Duodenal mucosa (tissue), 2 donors: Measurements from ENCODE around the gene PBX1.

Experiments
- H3K27ac ChIP-seq: one replicate; pipeline ENCODE4 v1.7.0; 2013; ENCODE audit warnings: low read depth, low read length
- H3K27me3 ChIP-seq, 2 donors: one replicate each; pipeline ENCODE4 v1.7.0; 2013; ENCODE audit warnings: low read length in 2 of 2, control low read depth in 1 of 2; ENCODE audit not compliant: insufficient read depth in 2 of 2, control insufficient read depth in 1 of 2
- H3K36me3 ChIP-seq, 2 donors: one replicate each; pipeline ENCODE4 v1.7.0; 2013; ENCODE audit warnings: low read length in 2 of 2, control low read depth in 1 of 2; ENCODE audit not compliant: insufficient read depth in 2 of 2, control insufficient read depth in 1 of 2
- H3K4me1 ChIP-seq, 2 donors: one replicate each; pipeline ENCODE4 v1.7.0; 2013; ENCODE audit warnings: low read length in 2 of 2, control low read depth in 1 of 2; ENCODE audit not compliant: insufficient read depth in 2 of 2, control insufficient read depth in 1 of 2
- H3K4me3 ChIP-seq, 2 donors: one replicate each; pipeline ENCODE4 v1.7.0; 2013; ENCODE audit warnings: low read length in 2 of 2, low read depth in 1 of 2
- H3K9ac ChIP-seq, 2 donors: one replicate each; pipeline ENCODE4 v1.7.0; 2013; ENCODE audit warnings: low read length in 2 of 2, low read depth in 1 of 2
- H3K9me3 ChIP-seq, 2 donors: one replicate each; pipeline ENCODE4 v1.7.0; 2013; ENCODE audit warnings: low read length in 2 of 2, control low read depth in 1 of 2; ENCODE audit not compliant: control insufficient read depth in 1 of 2

The PBX1 gene

GRCh38 chr1:164840936-164841335 is 282.0 kb downstream of the PBX1 start:
- peaks cover 0 to 14% of the 10 kb centered on the region in 2 donors for H3K36me3 ChIP-seq
- H3K9ac ChIP-seq = no peak overlapping the region
- H3K4me3 ChIP-seq = no peak overlapping the region
- no peak overlapping the region for H3K27ac ChIP-seq
- H3K9me3 ChIP-seq = no peaks in the 10 kb centered on the region
- no peaks in the 10 kb centered on the region for H3K4me1 ChIP-seq
- no peaks in the 10 kb centered on the region for H3K27me3 ChIP-seq

GRCh38 chr1:164841702-164842465 is 282.9 kb downstream of the PBX1 start:
- H3K36me3 ChIP-seq = peaks cover 0 to 22% of the 10 kb centered on the region in 2 donors
- H3K4me3 ChIP-seq = no peak overlapping the region
- H3K4me1 ChIP-seq = no peaks in the 10 kb centered on the region
- H3K9me3 ChIP-seq = no peaks in the 10 kb centered on the region
- no peak overlapping the region for H3K27ac ChIP-seq
- H3K9ac ChIP-seq = no peak overlapping the region
- no peaks in the 10 kb centered on the region for H3K27me3 ChIP-seq

GRCh38 chr1:164842870-164843269 is 283.9 kb downstream of the PBX1 start:
- H3K4me3 ChIP-seq = no peak overlapping the region
- H3K36me3 ChIP-seq = peaks cover 9 to 32% of the 10 kb centered on the region in 2 donors
- no peak overlapping the region for H3K9ac ChIP-seq
- H3K9me3 ChIP-seq = no peaks in the 10 kb centered on the region
- no peaks in the 10 kb centered on the region for H3K4me1 ChIP-seq
- H3K27me3 ChIP-seq = no peaks in the 10 kb centered on the region
- no peak overlapping the region for H3K27ac ChIP-seq

- H3K9ac ChIP-seq = no peak overlapping the region
- H3K27ac ChIP-seq = no peak overlapping the region
- H3K4me1 ChIP-seq = no peaks in the 10 kb centered on the region
Measured at GRCh38 chr1:164843743-164844500, 284.9 kb downstream of the PBX1 start.

GRCh38 chr1:164846731-164847691 is 288.0 kb downstream of the PBX1 start:
- H3K27me3 ChIP-seq = no peaks in the 10 kb centered on the region
- H3K36me3 ChIP-seq = peaks cover 15 to 32% of the 10 kb centered on the region in 2 donors
- no peak overlapping the region for H3K4me3 ChIP-seq
- H3K9me3 ChIP-seq = no peaks in the 10 kb centered on the region
- H3K4me1 ChIP-seq = no peaks in the 10 kb centered on the region
- no peak overlapping the region for H3K27ac ChIP-seq
- no peak overlapping the region for H3K9ac ChIP-seq

More at GRCh38 chr1:164843743-164844500, 284.9 kb downstream of the PBX1 start:
- Histone ChIP-seq H3K36me3 (peaks cover 15 to 42% of the 10 kb centered on the region in 2 donors), H3K4me3 (no peak overlapping the region), H3K27me3 (no peaks in the 10 kb centered on the region), H3K9me3 (no peaks in the 10 kb centered on the region)

GRCh38 chr1:164853146-164853545 is 294.2 kb downstream of the PBX1 start:
- Histone ChIP-seq H3K4me3 (no peak overlapping the region), H3K27me3 (no peaks in the 10 kb centered on the region), H3K4me1 (peaks cover 0 to 4% of the 10 kb centered on the region in 2 donors), H3K27ac (no peak overlapping the region), H3K9me3 (no peaks in the 10 kb centered on the region), H3K36me3 (peaks cover 3 to 7% of the 10 kb centered on the region in 2 donors), H3K9ac (no peak overlapping the region)

GRCh38 chr1:164855716-164856329 is 296.8 kb downstream of the PBX1 start:
- H3K4me1 ChIP-seq = peaks cover 0 to 4% of the 10 kb centered on the region in 2 donors
- H3K27me3 ChIP-seq = no peaks in the 10 kb centered on the region
- no peak overlapping the region for H3K9ac ChIP-seq
- no peaks in the 10 kb centered on the region for H3K9me3 ChIP-seq
- no peaks in the 10 kb centered on the region for H3K36me3 ChIP-seq
- no peak overlapping the region for H3K27ac ChIP-seq
- no peak overlapping the region for H3K4me3 ChIP-seq

- Histone ChIP-seq H3K9ac (no peak overlapping the region), H3K36me3 (no peaks in the 10 kb centered on the region), H3K27me3 (no peaks in the 10 kb centered on the region), H3K27ac (no peak overlapping the region), H3K4me1 (peaks cover 0 to 4% of the 10 kb centered on the region in 2 donors), H3K9me3 (no peaks in the 10 kb centered on the region), H3K4me3 (no peak overlapping the region)
Measured at GRCh38 chr1:164856381-164856780, 297.4 kb downstream of the PBX1 start.

GRCh38 chr1:164857439-164857838 is 298.5 kb downstream of the PBX1 start:
- Histone ChIP-seq H3K27me3 (no peaks in the 10 kb centered on the region), H3K36me3 (no peaks in the 10 kb centered on the region), H3K9me3 (no peaks in the 10 kb centered on the region), H3K9ac (no peak overlapping the region), H3K4me3 (no peak overlapping the region), H3K27ac (no peak overlapping the region), H3K4me1 (peaks cover 0 to 4% of the 10 kb centered on the region in 2 donors)
